ENCODE data around the gene ANKDD1A. TPM values are rescaled to one million over a fixed set of nuclear protein-coding genes. Genes with fewer than 3 reads are reported as not detected.

Gene ANKDD1A
- polyA plus RNA-seq, 1 donor from 2014 or later, result 7.0 TPM

DNA sequence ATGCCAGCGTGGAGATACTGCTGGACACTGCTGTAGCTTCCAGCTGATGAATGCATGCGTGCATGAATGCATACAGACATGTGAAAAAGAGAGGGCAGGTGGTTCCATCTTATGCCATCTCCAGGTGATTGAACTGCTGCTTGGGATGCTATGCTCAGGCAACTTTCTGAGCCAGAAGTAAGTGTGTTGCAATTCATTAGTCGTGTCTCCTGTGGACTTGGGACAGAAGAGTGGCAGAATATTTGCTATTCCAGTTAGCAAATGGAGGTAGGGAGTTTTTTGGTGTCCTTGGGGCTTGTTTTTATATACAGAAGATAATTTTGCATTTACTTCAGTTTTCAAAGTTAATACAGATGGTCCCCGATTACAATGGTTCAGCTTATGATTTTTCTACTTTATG, 33.3 kb downstream of the ANKDD1A start:
- no peak for TF ChIP-seq EZH2 (IDR thresholded peaks at IDR 0.05; ENCODE audit: borderline replicate concordance, insufficient read depth, low read length, poor library complexity, severe bottlenecking)
- no peak for TF ChIP-seq POLR2AphosphoS5 (IDR thresholded peaks at IDR 0.05)
- TF ChIP-seq, protein P1, sequence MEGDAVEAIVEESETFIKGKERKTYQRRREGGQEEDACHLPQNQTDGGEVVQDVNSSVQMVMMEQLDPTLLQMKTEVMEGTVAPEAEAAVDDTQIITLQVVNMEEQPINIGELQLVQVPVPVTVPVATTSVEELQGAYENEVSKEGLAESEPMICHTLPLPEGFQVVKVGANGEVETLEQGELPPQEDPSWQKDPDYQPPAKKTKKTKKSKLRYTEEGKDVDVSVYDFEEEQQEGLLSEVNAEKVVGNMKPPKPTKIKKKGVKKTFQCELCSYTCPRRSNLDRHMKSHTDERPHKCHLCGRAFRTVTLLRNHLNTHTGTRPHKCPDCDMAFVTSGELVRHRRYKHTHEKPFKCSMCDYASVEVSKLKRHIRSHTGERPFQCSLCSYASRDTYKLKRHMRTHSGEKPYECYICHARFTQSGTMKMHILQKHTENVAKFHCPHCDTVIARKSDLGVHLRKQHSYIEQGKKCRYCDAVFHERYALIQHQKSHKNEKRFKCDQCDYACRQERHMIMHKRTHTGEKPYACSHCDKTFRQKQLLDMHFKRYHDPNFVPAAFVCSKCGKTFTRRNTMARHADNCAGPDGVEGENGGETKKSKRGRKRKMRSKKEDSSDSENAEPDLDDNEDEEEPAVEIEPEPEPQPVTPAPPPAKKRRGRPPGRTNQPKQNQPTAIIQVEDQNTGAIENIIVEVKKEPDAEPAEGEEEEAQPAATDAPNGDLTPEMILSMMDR (IDR thresholded peaks at IDR 0.05; ENCODE audit: poor library complexity, severe bottlenecking), result no peak
- no peak overlapping the region for H2AFZ ChIP-seq (ENCODE audit: low read depth, low read length)

DNA sequence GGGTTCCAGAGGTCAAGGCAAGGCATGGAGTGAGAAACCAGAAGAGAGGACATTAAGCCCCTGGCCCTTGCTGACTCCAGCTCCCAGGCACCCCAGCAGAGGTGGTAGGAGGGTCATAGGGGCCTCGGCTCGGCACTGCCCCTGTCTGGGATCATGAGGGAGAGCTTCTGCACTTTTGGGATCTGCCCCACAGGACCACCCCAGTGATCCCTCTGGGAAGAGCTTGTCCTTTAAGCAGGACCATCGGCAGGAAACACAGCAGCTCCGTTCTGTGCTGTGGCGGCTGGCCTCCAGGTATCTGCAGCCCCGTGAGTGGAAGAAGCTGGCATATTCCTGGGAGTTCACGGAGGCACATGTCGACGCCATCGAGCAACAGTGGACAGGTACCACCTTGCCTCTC, 35.5 kb downstream of the ANKDD1A start:
- no peak overlapping the region for H3K27ac ChIP-seq (ENCODE audit: low read length)
- TF ChIP-seq EP300 (conservative IDR thresholded peaks at IDR 0.05; ENCODE audit: poor library complexity, severe bottlenecking) (no peak), POLR2AphosphoS5 (IDR thresholded peaks at IDR 0.05) (no peak), RAD21 (conservative IDR thresholded peaks at IDR 0.05) (no peak), MXI1 (conservative IDR thresholded peaks at IDR 0.05; ENCODE audit: poor library complexity, severe bottlenecking) (no peak), EZH2 (IDR thresholded peaks at IDR 0.05; ENCODE audit: borderline replicate concordance, insufficient read depth, low read length, poor library complexity, severe bottlenecking) (no peak), SMC3 (conservative IDR thresholded peaks at IDR 0.05; ENCODE audit: poor library complexity) (no peak), TAF1 (IDR thresholded peaks at IDR 0.05; ENCODE audit: low read depth) (no peak)
- TF ChIP-seq, protein P1 (IDR thresholded peaks at IDR 0.05; ENCODE audit: poor library complexity, severe bottlenecking), result no peak
- TF ChIP-seq, protein P2, sequence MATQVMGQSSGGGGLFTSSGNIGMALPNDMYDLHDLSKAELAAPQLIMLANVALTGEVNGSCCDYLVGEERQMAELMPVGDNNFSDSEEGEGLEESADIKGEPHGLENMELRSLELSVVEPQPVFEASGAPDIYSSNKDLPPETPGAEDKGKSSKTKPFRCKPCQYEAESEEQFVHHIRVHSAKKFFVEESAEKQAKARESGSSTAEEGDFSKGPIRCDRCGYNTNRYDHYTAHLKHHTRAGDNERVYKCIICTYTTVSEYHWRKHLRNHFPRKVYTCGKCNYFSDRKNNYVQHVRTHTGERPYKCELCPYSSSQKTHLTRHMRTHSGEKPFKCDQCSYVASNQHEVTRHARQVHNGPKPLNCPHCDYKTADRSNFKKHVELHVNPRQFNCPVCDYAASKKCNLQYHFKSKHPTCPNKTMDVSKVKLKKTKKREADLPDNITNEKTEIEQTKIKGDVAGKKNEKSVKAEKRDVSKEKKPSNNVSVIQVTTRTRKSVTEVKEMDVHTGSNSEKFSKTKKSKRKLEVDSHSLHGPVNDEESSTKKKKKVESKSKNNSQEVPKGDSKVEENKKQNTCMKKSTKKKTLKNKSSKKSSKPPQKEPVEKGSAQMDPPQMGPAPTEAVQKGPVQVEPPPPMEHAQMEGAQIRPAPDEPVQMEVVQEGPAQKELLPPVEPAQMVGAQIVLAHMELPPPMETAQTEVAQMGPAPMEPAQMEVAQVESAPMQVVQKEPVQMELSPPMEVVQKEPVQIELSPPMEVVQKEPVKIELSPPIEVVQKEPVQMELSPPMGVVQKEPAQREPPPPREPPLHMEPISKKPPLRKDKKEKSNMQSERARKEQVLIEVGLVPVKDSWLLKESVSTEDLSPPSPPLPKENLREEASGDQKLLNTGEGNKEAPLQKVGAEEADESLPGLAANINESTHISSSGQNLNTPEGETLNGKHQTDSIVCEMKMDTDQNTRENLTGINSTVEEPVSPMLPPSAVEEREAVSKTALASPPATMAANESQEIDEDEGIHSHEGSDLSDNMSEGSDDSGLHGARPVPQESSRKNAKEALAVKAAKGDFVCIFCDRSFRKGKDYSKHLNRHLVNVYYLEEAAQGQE (IDR thresholded peaks at IDR 0.05; ENCODE audit: borderline replicate concordance), result no peak
- H4K20me1 ChIP-seq (ENCODE audit: insufficient read depth), result no peaks in the 10 kb centered on the region
- no peaks in the 10 kb centered on the region for H3K27me3 ChIP-seq (ENCODE audit: insufficient read depth, low read depth, low read length)
- no peaks in the 10 kb centered on the region for H3K9me2 ChIP-seq (ENCODE audit: insufficient read depth, low read length)
- H3K9ac ChIP-seq (ENCODE audit: low read length), result no peak overlapping the region
- H3K4me3 ChIP-seq (ENCODE audit: low read length), result no peak overlapping the region
- H3K9me3 ChIP-seq (ENCODE audit: low read length), result no peaks in the 10 kb centered on the region
- no peak overlapping the region for H3K4me2 ChIP-seq (ENCODE audit: low read length)
- no peaks in the 10 kb centered on the region for H3K79me2 ChIP-seq (replicated peaks; ENCODE audit: insufficient read depth, low read length)
- no peak overlapping the region for H2AFZ ChIP-seq (ENCODE audit: low read depth, low read length)
- no peaks in the 10 kb centered on the region for H3F3A ChIP-seq (ENCODE audit: insufficient read depth, low read length, poor library complexity, severe bottlenecking)
- no peaks in the 10 kb centered on the region for H3K36me3 ChIP-seq (ENCODE audit: insufficient read depth, low read length)

More for the DNA sequence above, 33.3 kb downstream of the ANKDD1A start:
- Histone ChIP-seq H3K9me3 (ENCODE audit: low read length) (no peaks in the 10 kb centered on the region), H3K4me2 (ENCODE audit: low read length) (no peak overlapping the region), H3F3A (ENCODE audit: insufficient read depth, low read length, poor library complexity, severe bottlenecking) (no peaks in the 10 kb centered on the region), H3K36me3 (ENCODE audit: insufficient read depth, low read length) (no peaks in the 10 kb centered on the region), H3K27me3 (ENCODE audit: insufficient read depth, low read depth, low read length) (no peaks in the 10 kb centered on the region), H3K9me2 (ENCODE audit: insufficient read depth, low read length) (no peaks in the 10 kb centered on the region), H4K20me1 (ENCODE audit: insufficient read depth) (no peaks in the 10 kb centered on the region), H3K27ac (ENCODE audit: low read length) (no peak overlapping the region), H3K79me2 (replicated peaks; ENCODE audit: insufficient read depth, low read length) (no peaks in the 10 kb centered on the region), H3K9ac (ENCODE audit: low read length) (no peak overlapping the region), H3K4me3 (ENCODE audit: low read length) (no peak overlapping the region)

Measured in neural cell (in vitro differentiated cells).